ENCODE results near the gene GPX3. TPM values are rescaled to one million over a fixed set of nuclear protein-coding genes. Genes with fewer than 3 reads are reported as not detected.

Gene GPX3
- total and polyA plus RNA-seq, 2 of the 8 experiments (the other 6 are each of a cell fraction or from before 2014, with no cell fraction given): 27.8 to 77.9 TPM

DNA sequence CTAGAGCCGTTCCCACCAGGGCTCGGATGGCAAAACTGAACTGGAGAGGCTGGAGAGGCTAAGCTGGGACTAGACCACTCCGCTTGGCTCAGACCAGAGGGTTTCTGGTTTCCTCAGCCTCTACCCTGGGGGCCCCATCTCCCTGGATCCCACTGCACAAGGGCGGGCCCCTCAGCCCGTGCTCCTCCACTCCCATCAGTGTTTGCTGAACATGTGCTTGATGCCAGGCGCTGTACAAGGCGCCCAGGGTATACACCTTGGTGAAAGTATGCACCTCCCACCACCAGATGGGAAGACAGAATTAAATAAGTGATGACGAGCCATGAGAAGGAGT lies 18.0 kb downstream of the GPX3 start (continued):
- TF ChIP-seq, protein P1, sequence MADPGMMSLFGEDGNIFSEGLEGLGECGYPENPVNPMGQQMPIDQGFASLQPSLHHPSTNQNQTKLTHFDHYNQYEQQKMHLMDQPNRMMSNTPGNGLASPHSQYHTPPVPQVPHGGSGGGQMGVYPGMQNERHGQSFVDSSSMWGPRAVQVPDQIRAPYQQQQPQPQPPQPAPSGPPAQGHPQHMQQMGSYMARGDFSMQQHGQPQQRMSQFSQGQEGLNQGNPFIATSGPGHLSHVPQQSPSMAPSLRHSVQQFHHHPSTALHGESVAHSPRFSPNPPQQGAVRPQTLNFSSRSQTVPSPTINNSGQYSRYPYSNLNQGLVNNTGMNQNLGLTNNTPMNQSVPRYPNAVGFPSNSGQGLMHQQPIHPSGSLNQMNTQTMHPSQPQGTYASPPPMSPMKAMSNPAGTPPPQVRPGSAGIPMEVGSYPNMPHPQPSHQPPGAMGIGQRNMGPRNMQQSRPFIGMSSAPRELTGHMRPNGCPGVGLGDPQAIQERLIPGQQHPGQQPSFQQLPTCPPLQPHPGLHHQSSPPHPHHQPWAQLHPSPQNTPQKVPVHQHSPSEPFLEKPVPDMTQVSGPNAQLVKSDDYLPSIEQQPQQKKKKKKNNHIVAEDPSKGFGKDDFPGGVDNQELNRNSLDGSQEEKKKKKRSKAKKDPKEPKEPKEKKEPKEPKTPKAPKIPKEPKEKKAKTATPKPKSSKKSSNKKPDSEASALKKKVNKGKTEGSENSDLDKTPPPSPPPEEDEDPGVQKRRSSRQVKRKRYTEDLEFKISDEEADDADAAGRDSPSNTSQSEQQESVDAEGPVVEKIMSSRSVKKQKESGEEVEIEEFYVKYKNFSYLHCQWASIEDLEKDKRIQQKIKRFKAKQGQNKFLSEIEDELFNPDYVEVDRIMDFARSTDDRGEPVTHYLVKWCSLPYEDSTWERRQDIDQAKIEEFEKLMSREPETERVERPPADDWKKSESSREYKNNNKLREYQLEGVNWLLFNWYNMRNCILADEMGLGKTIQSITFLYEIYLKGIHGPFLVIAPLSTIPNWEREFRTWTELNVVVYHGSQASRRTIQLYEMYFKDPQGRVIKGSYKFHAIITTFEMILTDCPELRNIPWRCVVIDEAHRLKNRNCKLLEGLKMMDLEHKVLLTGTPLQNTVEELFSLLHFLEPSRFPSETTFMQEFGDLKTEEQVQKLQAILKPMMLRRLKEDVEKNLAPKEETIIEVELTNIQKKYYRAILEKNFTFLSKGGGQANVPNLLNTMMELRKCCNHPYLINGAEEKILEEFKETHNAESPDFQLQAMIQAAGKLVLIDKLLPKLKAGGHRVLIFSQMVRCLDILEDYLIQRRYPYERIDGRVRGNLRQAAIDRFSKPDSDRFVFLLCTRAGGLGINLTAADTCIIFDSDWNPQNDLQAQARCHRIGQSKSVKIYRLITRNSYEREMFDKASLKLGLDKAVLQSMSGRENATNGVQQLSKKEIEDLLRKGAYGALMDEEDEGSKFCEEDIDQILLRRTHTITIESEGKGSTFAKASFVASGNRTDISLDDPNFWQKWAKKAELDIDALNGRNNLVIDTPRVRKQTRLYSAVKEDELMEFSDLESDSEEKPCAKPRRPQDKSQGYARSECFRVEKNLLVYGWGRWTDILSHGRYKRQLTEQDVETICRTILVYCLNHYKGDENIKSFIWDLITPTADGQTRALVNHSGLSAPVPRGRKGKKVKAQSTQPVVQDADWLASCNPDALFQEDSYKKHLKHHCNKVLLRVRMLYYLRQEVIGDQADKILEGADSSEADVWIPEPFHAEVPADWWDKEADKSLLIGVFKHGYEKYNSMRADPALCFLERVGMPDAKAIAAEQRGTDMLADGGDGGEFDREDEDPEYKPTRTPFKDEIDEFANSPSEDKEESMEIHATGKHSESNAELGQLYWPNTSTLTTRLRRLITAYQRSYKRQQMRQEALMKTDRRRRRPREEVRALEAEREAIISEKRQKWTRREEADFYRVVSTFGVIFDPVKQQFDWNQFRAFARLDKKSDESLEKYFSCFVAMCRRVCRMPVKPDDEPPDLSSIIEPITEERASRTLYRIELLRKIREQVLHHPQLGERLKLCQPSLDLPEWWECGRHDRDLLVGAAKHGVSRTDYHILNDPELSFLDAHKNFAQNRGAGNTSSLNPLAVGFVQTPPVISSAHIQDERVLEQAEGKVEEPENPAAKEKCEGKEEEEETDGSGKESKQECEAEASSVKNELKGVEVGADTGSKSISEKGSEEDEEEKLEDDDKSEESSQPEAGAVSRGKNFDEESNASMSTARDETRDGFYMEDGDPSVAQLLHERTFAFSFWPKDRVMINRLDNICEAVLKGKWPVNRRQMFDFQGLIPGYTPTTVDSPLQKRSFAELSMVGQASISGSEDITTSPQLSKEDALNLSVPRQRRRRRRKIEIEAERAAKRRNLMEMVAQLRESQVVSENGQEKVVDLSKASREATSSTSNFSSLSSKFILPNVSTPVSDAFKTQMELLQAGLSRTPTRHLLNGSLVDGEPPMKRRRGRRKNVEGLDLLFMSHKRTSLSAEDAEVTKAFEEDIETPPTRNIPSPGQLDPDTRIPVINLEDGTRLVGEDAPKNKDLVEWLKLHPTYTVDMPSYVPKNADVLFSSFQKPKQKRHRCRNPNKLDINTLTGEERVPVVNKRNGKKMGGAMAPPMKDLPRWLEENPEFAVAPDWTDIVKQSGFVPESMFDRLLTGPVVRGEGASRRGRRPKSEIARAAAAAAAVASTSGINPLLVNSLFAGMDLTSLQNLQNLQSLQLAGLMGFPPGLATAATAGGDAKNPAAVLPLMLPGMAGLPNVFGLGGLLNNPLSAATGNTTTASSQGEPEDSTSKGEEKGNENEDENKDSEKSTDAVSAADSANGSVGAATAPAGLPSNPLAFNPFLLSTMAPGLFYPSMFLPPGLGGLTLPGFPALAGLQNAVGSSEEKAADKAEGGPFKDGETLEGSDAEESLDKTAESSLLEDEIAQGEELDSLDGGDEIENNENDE (IDR thresholded peaks at IDR 0.05; ENCODE audit: insufficient replicate concordance, low read length): no peak
- TF ChIP-seq RBBP5 (IDR thresholded peaks at IDR 0.05; ENCODE audit: borderline replicate concordance, low read depth, low read length): no peak
- TF ChIP-seq CBX5 (IDR thresholded peaks at IDR 0.05; ENCODE audit: low read depth, low read length): no peak
- no peak for TF ChIP-seq FOSL1 (IDR thresholded peaks at IDR 0.05; ENCODE audit: insufficient read depth, low read depth, low read length)
- TF ChIP-seq BCL11A (IDR thresholded peaks at IDR 0.05; ENCODE audit: low read depth in 2 of 2, low read length in 2 of 2): no peak
- TF ChIP-seq CTBP2 (IDR thresholded peaks at IDR 0.05; ENCODE audit: borderline replicate concordance, insufficient read depth, insufficient read length, low read length): no peak
- TF ChIP-seq, protein P2, sequence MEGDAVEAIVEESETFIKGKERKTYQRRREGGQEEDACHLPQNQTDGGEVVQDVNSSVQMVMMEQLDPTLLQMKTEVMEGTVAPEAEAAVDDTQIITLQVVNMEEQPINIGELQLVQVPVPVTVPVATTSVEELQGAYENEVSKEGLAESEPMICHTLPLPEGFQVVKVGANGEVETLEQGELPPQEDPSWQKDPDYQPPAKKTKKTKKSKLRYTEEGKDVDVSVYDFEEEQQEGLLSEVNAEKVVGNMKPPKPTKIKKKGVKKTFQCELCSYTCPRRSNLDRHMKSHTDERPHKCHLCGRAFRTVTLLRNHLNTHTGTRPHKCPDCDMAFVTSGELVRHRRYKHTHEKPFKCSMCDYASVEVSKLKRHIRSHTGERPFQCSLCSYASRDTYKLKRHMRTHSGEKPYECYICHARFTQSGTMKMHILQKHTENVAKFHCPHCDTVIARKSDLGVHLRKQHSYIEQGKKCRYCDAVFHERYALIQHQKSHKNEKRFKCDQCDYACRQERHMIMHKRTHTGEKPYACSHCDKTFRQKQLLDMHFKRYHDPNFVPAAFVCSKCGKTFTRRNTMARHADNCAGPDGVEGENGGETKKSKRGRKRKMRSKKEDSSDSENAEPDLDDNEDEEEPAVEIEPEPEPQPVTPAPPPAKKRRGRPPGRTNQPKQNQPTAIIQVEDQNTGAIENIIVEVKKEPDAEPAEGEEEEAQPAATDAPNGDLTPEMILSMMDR (IDR thresholded peaks at IDR 0.05; ENCODE audit: control extremely low read depth in 1 of 3, insufficient read depth in 1 of 3, low read depth in 1 of 3, low read length in 3 of 3): no peak
- no peak for TF ChIP-seq GABPA (IDR thresholded peaks at IDR 0.05; ENCODE audit: borderline replicate concordance, insufficient read depth, low read length)
